HL-60 (cell line): ENCODE measurements around the gene EXOC6B.

Source experiments
- DNase-seq, 2 experiments: peaks; one replicate each; pipeline ENCODE4 v3.0.0-alpha.2; 2010 to 2020; ENCODE audit warnings: low read depth in 1 of 2, low spot score in 1 of 2
- H3K27ac ChIP-seq: fragments of 250-450 bp; sonication (Bioruptor Pico); replicated peaks from 2 replicates; pipeline ENCODE4 v1.5.1; 2020; ENCODE audit warnings: mild to moderate bottlenecking, moderate library complexity
- H3K27me3 ChIP-seq: fragments of 250-450 bp; sonication (Bioruptor Pico); 2 replicates; pipeline ENCODE4 v1.5.1; 2021; ENCODE audit warnings: mild to moderate bottlenecking, moderate library complexity; ENCODE audit not compliant: insufficient read depth, poor library complexity, severe bottlenecking
- H3K4me3 ChIP-seq: replicated peaks from 2 replicates; pipeline ENCODE4 v1.5.1; 2011; ENCODE audit warnings: mild to moderate bottlenecking, control low read depth, low read length; ENCODE audit not compliant: insufficient read depth
- CTCF ChIP-seq: IDR thresholded peaks from one replicate; pipeline ENCODE4 v1.5.1; 2011; ENCODE audit warnings: low read length, control low read depth, inconsistent platforms; ENCODE audit not compliant: insufficient read depth
- GABPA ChIP-seq: IDR thresholded peaks from 2 replicates; pipeline ENCODE4 v1.6.1; 2012; ENCODE audit warnings: low read depth
- POLR2AphosphoS5 ChIP-seq: IDR thresholded peaks from 2 replicates; pipeline ENCODE4 v1.6.1; 2012; ENCODE audit warnings: low read depth
- REST ChIP-seq: IDR thresholded peaks from 2 replicates; pipeline ENCODE4 v1.6.1; 2012; ENCODE audit warnings: low read depth; ENCODE audit not compliant: insufficient replicate concordance
- SPI1 ChIP-seq: IDR thresholded peaks from 2 replicates; pipeline ENCODE4 v1.6.1; 2012; ENCODE audit warnings: low read depth, mild to moderate bottlenecking, borderline replicate concordance

Gene EXOC6B

GRCh38 chr2:72142570-72143440 is 683.0 kb downstream of the EXOC6B start:
- TF ChIP-seq GABPA (no peak), SPI1 (no peak), POLR2AphosphoS5 (no peak), REST (no peak)
- no peak overlapping the region for H3K27ac ChIP-seq
- H3K27me3 ChIP-seq: peaks cover 54% of the 10 kb centered on the region
- no peak for DNase-seq
- no peak overlapping the region for H3K4me3 ChIP-seq

- no peak for DNase-seq
- Histone ChIP-seq H3K4me3 (no peak overlapping the region), H3K27ac (no peak overlapping the region), H3K27me3 (peaks cover 47% of the 10 kb centered on the region)
- no peak for TF ChIP-seq SPI1
- no peak for TF ChIP-seq POLR2AphosphoS5
- no peak for TF ChIP-seq REST
- TF ChIP-seq CTCF: no peak
- TF ChIP-seq GABPA: no peak
These were observed 683.9 kb downstream of the EXOC6B start for GRCh38 chr2:72141881-72142451.

- DNase-seq: no peak
- peaks cover 39% of the 10 kb centered on the region for H3K27me3 ChIP-seq
- no peak overlapping the region for H3K27ac ChIP-seq
- TF ChIP-seq POLR2AphosphoS5 (no peak), CTCF (no peak), GABPA (no peak), SPI1 (no peak), REST (no peak)
- H3K4me3 ChIP-seq: no peak overlapping the region
These were observed 684.7 kb downstream of the EXOC6B start for GRCh38 chr2:72141032-72141645.
